ENCODE data around the gene STEAP2.

Gene STEAP2

DNA sequence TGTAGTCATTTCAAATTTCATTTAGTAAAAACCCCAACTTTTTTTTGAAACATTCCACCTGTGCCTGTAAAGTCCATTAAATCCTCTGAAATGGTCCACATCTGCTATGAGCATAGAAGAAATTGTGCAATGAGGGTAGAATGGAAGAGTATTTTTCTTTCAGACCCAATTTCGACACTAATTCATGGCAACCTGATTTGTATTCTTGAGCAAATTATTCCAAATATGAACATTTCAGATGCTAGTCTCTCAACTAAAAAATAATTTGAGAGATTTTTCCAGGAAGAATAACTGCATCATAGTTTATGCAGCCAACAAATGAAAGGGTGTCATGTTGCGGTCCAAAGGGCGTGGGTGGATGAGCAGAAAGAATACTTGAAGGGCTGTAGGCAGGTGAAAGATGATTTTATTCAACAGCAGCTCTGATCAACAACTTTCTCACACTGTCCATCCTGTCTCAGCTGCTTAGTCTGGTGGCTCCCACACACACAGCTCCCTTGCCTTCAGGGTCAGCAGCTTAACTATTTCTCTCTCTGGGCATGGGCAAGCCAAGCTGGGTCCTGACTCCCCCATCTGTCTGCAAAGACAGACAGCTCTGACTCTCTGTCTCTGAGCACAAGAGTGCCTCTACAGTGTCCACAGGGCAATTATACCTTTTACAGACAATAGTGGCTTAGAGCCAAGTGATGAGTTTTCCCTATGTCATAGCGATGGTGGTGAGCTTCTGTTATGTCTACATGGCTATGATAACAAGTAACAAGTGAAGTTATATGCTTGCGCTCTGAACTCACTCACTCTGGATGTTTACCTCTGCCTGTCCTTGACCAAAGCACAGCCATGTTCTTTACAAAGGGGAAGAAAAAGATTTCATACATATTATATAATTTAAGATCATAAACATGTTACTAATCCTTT lies 11.5 kb downstream of the STEAP2 start:
- TF ChIP-seq, protein P1, sequence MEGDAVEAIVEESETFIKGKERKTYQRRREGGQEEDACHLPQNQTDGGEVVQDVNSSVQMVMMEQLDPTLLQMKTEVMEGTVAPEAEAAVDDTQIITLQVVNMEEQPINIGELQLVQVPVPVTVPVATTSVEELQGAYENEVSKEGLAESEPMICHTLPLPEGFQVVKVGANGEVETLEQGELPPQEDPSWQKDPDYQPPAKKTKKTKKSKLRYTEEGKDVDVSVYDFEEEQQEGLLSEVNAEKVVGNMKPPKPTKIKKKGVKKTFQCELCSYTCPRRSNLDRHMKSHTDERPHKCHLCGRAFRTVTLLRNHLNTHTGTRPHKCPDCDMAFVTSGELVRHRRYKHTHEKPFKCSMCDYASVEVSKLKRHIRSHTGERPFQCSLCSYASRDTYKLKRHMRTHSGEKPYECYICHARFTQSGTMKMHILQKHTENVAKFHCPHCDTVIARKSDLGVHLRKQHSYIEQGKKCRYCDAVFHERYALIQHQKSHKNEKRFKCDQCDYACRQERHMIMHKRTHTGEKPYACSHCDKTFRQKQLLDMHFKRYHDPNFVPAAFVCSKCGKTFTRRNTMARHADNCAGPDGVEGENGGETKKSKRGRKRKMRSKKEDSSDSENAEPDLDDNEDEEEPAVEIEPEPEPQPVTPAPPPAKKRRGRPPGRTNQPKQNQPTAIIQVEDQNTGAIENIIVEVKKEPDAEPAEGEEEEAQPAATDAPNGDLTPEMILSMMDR (IDR thresholded peaks at IDR 0.05) = no peak
- H3K27ac ChIP-seq = peak overlapping the region in 1 of 2 donors; percentile 58
- no peak for DNase-seq (ENCODE audit: low spot score)
- no peak overlapping the region for H3K4me3 ChIP-seq

DNA sequence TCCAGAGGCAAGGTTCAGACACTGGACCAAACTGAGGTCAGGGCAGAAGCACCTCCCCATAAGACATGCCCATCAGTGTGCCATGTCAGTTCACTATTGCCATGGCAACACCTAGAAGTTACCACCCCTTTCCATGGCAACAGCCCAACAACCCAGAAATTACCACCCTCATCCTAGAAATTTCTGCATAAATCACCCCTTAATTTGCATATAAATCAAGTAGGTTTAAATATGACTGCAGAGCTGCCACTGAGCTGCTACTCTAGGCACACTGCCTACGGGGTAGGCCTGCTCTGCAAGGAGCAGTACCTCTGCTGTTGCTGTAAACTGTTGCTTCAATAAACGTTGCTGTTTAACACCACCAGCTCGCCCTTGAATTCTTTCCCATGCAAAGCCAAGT lies 12.7 kb downstream of the STEAP2 start:
- Histone ChIP-seq H3K4me3 (no peak overlapping the region), H3K27ac (no peak overlapping the region)
- DNase-seq (ENCODE audit: low spot score) = no peak
- TF ChIP-seq, protein P1 (IDR thresholded peaks at IDR 0.05) = no peak

DNA sequence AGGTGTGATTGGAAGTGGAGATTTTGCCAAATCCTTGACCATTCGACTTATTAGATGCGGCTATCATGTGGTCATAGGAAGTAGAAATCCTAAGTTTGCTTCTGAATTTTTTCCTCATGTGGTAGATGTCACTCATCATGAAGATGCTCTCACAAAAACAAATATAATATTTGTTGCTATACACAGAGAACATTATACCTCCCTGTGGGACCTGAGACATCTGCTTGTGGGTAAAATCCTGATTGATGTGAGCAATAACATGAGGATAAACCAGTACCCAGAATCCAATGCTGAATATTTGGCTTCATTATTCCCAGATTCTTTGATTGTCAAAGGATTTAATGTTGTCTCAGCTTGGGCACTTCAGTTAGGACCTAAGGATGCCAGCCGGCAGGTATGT lies 13.6 kb downstream of the STEAP2 start:
- no peak for DNase-seq (ENCODE audit: low spot score)
- Histone ChIP-seq H3K4me3 (no peak overlapping the region), H3K27ac (no peak overlapping the region)
- TF ChIP-seq, protein P1 (IDR thresholded peaks at IDR 0.05) = no peak

DNA sequence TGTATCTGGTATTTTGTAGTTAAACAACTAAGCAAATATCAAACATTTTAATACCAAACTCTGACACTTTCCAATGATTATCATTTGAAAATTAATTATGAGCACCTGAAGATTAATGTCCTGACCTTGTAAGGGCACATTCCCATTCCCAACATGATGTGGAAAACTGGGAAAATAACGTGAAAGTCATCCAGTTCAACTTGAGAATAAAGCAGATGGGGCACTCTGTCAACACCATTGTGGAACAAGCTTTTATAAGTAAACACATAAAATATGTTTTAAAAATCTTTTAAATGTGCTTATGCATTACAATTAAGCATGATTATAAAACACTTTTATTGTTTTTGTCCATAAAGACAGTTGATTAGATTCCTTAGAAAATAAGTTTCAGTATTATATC lies 14.1 kb downstream of the STEAP2 start:
- Histone ChIP-seq H3K4me3 (no peak overlapping the region), H3K27ac (no peak overlapping the region)
- TF ChIP-seq, protein P1 (IDR thresholded peaks at IDR 0.05) = no peak

DNA sequence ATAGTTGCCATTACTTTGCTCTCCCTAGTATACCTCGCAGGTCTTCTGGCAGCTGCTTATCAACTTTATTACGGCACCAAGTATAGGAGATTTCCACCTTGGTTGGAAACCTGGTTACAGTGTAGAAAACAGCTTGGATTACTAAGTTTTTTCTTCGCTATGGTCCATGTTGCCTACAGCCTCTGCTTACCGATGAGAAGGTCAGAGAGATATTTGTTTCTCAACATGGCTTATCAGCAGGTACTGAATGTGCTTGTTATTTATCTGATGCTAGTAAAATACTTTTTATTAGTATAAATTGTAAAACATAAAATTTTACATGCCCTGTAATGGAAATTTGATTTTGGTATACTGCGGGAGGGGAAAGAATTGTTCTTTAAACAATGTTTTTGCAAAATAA lies 15.7 kb downstream of the STEAP2 start:
- DNase-seq (ENCODE audit: low spot score) = no peak
- TF ChIP-seq, protein P1 (IDR thresholded peaks at IDR 0.05) = no peak
- no peak overlapping the region for H3K27ac ChIP-seq
- no peak overlapping the region for H3K4me3 ChIP-seq

More for the DNA sequence above, 14.1 kb downstream of the STEAP2 start:
- no peak for DNase-seq (ENCODE audit: low spot score)

DNA sequence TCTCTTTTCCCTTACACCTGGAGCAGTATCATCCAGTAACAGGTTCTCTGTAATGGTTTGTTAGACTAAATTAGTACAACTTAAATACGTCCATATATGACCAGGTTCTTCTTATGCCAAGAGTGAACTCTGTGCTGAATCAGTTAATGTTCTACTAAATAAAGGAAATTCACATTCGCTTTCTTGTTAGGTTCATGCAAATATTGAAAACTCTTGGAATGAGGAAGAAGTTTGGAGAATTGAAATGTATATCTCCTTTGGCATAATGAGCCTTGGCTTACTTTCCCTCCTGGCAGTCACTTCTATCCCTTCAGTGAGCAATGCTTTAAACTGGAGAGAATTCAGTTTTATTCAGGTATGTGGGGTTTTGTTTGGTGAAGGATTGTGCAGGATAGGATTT lies 18.1 kb downstream of the STEAP2 start:
- no peak overlapping the region for H3K27ac ChIP-seq
- H3K4me3 ChIP-seq = no peak overlapping the region
- TF ChIP-seq, protein P1 (IDR thresholded peaks at IDR 0.05) = no peak
- DNase-seq (ENCODE audit: low spot score) = no peak

DNA sequence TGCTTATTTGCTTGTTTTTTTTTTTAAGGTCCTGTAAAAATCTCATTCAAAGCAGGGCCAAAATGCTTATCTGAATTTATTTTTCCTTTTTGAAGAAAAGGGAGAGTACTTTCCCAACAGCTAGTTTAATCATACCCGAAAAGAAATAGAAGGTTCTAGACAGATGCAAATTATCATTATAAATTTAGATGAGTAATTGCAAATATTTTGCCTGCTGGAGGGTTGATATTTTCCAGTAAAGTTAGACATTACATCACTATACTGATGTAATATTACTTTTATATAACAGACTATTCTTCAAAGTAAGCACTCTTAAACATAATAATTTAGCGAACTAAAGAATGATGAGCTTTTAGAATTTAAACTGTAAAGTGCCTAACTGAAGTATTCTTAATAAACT lies 19.3 kb downstream of the STEAP2 start:
- H3K27ac ChIP-seq = no peak overlapping the region
- no peak for DNase-seq (ENCODE audit: low spot score)
- H3K4me3 ChIP-seq = no peak overlapping the region
- TF ChIP-seq, protein P1 (IDR thresholded peaks at IDR 0.05) = no peak
